D721Med (cell line): Measurements from ENCODE around the gene OSBPL10.
"Not testable (repeated sequence)": the region's sequence is repeated elsewhere in the genome, so short reads cannot be mapped to it uniquely, and the experiment has no call there.

Source experiments
- DNase-seq: peaks from one replicate; pipeline ENCODE4 v3.0.0; 2011; ENCODE audit warnings: low spot score; ENCODE audit not compliant: insufficient read length
- FAIRE-seq: peaks from 2 replicates; lab custom pipeline; 2011; peaks lifted over from hg19 to GRCh38; lab: Jason Lieb, UNC
- TF ChIP-seq, protein P1 (sequence below): IDR thresholded peaks from 2 replicates; pipeline ENCODE4 v1.5.1; 2012; ENCODE audit warnings: mild to moderate bottlenecking, control low read depth; ENCODE audit not compliant: insufficient read depth; ENCODE audit errors: missing control alignments

Gene OSBPL10

DNA sequence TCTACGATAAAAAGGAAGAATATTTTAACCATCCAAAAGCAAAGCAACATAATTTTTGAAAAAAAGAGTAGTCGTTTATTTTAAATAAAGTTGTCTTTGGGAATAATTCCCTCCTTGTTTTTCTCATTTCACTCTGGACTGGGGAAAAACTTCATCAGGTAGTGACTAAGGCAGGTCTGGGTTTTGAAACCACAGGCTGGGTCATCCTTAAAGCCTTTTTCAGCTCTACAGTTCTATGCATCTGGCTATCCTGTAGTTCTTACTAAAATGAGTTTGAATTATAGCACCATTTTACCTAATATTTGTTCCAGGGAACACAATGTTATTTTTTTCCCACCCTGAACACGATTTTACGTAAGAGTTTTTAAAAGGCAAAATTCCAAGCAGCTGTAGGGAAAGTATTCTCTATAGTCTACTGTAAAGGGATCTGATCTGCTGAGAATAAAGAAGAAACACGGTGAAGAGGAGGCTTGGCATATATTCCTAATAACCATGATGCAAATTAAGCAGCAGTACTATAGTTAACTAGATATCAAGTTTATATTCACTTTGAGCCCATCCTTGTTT lies 107.7 kb downstream of the OSBPL10 start:
- DNase-seq, result no peak
- FAIRE-seq, result no peak
- TF ChIP-seq, protein P1, sequence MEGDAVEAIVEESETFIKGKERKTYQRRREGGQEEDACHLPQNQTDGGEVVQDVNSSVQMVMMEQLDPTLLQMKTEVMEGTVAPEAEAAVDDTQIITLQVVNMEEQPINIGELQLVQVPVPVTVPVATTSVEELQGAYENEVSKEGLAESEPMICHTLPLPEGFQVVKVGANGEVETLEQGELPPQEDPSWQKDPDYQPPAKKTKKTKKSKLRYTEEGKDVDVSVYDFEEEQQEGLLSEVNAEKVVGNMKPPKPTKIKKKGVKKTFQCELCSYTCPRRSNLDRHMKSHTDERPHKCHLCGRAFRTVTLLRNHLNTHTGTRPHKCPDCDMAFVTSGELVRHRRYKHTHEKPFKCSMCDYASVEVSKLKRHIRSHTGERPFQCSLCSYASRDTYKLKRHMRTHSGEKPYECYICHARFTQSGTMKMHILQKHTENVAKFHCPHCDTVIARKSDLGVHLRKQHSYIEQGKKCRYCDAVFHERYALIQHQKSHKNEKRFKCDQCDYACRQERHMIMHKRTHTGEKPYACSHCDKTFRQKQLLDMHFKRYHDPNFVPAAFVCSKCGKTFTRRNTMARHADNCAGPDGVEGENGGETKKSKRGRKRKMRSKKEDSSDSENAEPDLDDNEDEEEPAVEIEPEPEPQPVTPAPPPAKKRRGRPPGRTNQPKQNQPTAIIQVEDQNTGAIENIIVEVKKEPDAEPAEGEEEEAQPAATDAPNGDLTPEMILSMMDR, result no peak

DNA sequence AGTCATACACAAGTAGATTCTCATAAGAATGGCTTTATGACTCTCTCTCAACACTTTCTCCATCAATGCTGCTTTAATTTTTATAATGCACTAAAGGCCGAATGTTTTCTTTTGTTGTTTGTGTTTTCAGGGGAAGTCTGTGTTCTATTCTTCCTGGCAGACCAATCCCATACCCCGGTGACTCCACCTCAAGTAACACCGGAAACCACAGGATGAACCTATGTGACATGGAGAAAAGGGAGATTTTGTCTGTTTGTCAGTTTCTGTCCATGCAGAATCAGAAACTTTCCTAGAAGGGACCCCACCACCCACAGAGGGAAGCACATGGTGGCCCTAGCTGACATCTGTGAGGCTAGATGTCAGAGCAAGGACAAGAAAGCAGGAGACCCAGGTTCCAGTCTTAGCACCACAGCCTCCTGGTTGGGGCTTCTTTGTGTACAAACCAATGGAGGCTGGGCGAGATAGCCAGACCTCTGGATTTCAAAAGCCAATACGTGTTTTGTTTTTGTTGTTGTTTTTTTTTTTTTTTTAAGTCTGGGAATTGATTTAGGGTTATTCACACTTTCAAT lies 109.0 kb downstream of the OSBPL10 start:
- FAIRE-seq, result no peak
- TF ChIP-seq, protein P1, result no peak

DNA sequence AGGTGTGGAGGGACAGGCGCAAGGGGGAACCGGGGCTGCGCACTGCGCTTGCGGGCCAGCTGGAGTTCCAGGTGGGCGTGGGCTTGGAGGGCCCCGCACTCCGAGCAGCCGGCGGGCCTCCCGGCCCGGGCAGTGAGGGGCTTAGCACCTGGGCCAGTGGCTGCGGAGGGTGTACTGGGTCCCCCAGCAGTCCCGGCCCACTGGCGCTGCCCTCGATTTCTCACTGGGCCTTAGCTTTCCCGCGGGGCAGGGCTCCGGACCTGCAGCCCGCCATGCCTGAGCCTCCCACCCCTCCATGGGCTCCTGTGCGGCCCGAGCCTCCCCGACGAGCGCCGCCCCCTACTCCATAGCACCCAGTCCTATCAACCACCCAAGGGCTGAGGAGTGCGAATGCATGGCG lies 111.0 kb downstream of the OSBPL10 start:
- not testable (repeated sequence) for FAIRE-seq

More for the DNA sequence above, 109.0 kb downstream of the OSBPL10 start:
- DNase-seq, result no peak

DNA sequence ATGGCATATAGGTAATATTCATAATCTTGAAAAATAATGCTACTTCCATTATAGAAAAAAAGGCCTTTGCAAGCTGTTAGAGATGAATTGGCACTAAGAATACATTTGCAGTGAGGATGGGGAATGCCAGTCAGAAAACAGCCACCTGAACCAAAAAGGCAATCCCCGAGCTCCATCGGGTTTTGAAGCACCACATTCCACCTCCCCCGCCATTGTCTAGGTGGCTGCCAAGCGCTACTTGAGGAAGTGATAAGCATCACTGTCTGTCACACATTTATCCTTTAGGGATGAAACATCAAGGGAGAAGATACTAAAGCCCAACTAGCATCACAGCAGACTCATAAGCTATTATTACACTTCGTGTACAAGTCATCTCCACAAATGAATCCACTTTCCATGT lies 112.8 kb downstream of the OSBPL10 start:
- TF ChIP-seq, protein P1, result no peak
- FAIRE-seq, result no peak
- DNase-seq, result no peak

More for the DNA sequence above, 111.0 kb downstream of the OSBPL10 start:
- DNase-seq, result not testable (repeated sequence)

DNA sequence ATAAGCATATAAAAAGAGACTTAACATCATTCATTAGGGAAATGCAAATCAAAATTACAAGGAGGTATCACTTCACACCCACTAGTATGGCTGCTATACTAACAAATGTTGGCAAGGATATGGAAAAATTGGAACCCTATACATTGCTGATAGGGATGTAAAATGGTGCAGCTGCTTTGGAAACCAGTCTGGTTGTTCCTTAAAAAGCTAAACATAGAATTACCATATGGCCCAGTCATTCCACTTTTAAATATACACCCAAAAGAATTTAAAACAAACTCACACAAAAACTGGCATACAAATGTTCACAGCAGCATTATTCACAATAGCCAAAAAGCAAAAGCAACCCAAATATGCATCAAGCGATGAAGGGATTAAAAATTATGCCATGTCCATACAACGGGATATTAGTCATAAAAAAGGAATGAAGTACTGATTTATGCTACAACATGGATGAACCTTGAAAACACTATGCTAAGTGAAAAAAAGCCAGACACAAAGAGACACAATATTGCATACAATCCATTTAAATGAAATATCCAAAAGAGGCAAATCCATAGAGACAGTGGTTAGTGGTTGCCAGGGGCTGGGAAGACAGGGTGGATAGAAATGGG lies 118.3 kb downstream of the OSBPL10 start:
- DNase-seq, result no peak
- no peak for FAIRE-seq
- TF ChIP-seq, protein P1, result no peak

DNA sequence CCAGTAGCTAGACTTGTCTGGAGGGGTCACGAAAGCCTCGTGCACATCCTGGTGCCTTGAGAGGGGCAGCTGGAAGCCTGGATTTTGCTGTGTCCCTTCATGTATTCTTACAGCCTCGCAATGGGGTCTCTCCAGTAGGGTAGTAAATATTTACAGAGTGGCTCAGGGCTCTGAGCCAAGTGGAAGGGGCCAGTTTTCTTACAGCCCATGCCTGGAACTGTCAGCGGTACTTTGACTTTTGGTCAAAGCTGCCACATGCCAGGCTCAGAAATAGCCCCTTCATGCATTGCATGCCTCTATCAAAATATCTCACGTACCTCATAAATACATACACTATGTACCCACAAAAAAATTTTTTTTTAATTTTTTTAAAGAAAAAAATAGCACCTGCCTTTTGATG lies 119.2 kb downstream of the OSBPL10 start:
- TF ChIP-seq, protein P1, result no peak

DNA sequence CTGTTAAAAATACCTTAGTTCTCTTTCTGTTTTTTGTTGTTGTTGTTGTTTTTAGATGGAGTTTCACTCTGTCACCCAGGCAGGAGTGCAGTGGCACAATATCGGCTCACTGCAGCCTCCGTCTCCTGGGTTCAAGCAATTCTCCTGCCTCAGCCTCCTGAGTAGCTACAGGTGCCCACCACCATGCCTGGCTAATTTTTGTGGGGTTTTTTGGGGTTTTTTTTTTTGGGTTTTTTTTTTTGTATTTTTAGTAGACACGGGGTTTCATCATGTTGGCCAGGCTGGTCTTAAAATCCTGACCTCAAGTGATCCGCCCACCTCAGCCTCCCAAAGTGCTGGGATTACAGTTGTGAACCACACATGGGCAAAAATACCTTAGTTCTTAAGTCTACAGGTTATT lies 120.4 kb downstream of the OSBPL10 start:
- DNase-seq, FAIRE-seq: not testable (repeated sequence)

More for the DNA sequence above, 119.2 kb downstream of the OSBPL10 start:
- DNase-seq, result no peak
- FAIRE-seq, result no peak

DNA sequence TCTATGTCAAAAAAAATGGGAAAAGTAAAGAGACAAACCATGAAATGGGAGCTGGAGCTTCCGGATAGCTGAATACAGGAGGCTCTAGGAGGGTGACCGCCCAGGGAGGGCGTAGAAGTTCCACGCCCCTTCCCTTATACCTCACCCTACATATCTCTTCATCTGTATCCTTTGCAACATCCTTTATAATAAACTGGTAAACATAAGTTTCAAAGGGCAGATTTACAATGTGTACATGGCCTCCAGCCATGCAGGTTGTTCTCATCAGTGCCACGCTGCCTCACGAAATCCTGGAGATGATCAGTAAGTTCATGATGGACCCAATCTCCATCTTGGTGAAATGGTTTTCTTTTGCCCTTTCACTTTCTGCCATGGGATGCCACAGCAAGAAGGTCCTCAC lies 121.8 kb downstream of the OSBPL10 start:
- no peak for FAIRE-seq
- TF ChIP-seq, protein P1, result no peak
- no peak for DNase-seq
